Endometrial microvascular endothelial cells (primary cell): Measurements from ENCODE around the gene MME. TPM values are rescaled to one million over a fixed set of nuclear protein-coding genes. Genes with fewer than 3 reads are reported as not detected.
"Not testable (repeated sequence)": the region's sequence is repeated elsewhere in the genome, so short reads cannot be mapped to it uniquely, and the experiment has no call there.

Experiments used
- in situ Hi-C: cut with HindIII; loops from 2 replicates; pipeline ENCODE4 v1.10.0; 2017; ENCODE audit warnings: low sequenced_read_pairs, low pct_unique_long_range_greater_than_20kb; ENCODE audit errors: inconsistent ontology term
- total RNA-seq: library from RNA; depleted of rRNA; stranded (reverse); fragments of >200 nt; gene quantifications from one replicate; pipeline ENCODE4 v1.2.3, GENCODE V29; 2015; ENCODE audit errors: inconsistent ontology term

MME gene
- total RNA-seq, 1 donor from 2014 or later = 13.3 TPM

DNA sequence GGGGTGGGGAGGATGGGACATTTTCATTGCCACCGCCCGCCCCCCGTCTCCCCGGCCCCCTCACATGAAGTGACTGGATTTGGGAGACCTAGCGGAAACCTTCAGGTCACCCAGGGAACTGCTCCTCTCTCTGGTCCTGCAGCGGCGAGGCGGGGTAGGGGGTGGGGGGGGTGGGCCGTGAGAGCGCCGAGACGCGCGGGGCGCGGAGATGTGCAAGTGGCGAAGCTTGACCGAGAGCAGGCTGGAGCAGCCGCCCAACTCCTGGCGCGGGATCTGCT is 712 bp upstream of the MME start:
- in situ Hi-C loops = no loop called here

DNA sequence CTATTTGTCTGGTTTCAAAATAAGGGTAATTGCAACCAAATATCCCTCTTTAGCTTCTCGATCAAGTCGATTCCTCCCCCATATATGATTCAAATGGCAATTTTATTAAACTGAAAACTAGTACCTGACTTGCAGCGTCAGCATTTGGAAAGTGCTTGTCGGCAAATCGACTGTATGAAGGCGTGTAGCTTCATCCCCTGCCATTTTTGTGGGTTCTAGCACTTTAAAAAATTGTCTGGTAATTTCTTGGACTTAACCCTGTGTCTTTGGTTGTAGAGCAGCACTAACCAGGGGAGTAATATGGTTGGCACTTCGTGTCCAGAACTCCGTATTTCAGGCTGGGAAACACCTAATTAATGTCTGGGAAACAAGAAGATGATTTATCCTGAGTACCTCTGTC is 573 bp downstream of the MME start:
- in situ Hi-C loops = no loop called here

DNA sequence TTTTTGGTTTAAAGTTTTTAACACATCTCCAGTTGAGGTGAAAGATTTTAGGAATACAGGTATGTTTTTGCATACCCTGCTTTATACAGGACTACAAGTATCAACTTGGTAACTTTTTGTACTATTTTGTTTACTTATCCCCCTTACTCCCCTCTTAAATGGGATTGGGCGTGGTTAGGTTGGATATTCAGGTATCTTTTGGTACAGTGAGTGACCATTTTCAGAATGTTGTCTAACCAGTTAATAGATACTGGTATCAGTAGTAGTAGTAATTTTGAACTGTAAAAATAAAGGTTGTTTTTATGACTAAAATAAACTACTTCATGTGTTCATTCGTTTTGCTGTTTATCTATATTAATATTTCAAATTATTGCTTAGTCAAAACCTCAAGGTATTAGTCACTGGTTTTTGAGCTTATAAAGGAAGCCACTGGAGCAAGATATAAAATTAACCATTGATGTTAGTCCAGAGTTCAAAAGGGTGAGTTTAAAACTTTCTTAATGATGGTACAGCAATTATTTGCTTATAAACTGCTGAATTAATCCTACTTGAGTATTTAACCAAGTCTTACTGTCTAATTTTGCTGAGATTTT is 3.3 kb downstream of the MME start:
- in situ Hi-C loops = no loop called here

DNA sequence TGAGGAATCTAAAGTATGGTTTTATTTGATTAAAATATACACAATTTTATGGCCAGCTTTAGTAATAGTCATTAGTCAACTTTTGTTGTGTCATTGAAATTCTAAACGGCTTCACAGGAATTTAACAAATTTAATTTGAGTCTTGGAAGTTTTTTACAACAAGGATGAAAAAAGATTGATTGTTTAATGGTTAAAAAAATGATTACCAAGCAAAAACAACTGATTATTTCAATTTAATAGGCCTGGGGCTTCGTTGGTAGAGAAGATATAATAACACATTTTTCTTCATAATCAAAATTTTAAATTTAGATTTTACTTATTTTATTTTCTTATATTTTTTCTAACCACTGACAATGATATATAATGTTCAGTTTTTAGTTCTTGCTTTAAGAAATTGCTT is 4.4 kb downstream of the MME start:
- in situ Hi-C loops = no loop called here

DNA sequence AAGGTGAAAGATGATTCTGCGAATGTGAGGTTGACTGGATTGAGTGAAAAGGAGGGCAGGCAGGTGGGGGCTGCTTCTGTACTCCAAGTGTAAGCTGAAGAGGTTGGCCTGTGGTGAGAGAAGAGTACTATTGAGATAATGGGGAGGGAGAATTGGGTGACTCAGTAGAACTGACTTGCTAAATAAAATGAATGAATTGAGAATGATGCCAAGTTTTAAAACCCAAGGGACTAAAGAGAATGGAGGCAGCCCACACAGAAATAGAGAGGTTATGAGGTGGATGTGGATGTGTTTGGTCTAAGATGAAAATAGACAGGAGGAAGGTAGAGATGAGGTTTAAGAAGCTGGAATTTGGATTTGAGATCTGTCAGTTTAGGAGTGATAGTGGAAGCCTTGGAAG is 5.9 kb downstream of the MME start:
- in situ Hi-C loops = no loop called here

DNA sequence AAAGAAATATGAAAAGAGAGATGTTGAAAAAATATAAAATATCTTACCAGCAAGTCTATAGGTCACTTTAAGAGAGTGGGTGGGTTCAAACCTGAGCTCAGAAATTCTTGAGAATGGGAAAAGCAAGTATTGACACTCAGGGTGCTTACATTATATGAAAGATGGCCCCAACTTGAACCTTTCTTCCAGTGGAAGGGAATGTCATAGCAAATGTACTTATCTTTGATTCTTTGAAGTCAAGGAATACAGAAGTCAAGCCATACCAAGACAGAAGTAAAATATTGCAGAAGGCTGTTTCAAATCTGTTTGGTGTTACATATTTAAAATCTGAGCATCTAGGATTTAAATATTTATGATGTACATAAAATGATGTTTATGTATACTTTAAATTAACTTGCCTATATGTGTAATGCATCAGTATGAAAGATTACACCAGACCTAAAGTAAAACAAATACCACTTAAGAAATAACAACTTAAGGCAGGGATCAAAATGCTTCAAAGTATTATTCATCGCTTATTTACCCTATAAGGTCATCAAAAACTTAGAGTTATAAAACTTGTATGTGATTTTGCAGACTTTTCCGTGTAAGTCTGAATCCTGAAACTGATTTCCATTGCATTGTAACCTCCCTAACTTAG is 8.7 kb downstream of the MME start:
- in situ Hi-C loops = no loop called here

DNA sequence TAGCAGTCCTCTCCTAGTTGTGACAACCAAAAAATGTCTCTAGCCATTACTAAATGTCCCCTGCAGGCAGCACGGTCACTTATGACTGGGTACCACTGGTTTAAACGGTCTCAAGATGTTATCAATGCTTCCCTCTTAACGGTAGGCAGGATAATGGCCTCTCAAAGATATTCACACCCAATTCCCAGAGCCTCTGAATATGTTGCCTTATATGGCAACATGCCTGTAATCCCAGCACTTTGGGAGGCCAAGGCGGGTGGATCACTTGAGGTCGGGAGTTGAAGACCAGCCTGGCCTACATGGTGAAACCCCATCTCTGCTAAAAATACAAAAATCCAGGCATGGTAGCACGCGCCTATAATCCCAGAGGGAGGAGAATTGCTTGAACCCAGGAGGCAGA is 9.4 kb downstream of the MME start:
- in situ Hi-C loops = no loop called here

DNA sequence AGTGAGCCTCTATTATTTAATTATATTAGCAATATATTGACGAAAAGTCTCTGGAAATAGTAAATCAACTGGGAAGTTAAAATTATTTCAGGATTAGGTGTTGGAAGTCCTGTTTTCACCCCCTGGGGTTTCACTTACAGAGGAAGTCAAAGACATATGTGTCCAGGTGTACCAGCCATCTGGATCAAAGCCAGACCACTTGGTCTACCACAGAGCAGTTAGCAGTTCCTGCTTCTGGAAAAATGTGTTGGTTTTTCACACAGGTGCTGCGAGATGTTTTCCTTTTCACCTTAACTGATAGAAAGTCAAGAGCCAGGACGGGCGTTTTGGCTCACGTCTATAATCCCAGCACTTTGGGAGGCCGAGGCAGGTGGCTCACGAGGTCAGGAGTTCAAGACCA is 13.1 kb downstream of the MME start:
- in situ Hi-C loops = no loop called here

DNA sequence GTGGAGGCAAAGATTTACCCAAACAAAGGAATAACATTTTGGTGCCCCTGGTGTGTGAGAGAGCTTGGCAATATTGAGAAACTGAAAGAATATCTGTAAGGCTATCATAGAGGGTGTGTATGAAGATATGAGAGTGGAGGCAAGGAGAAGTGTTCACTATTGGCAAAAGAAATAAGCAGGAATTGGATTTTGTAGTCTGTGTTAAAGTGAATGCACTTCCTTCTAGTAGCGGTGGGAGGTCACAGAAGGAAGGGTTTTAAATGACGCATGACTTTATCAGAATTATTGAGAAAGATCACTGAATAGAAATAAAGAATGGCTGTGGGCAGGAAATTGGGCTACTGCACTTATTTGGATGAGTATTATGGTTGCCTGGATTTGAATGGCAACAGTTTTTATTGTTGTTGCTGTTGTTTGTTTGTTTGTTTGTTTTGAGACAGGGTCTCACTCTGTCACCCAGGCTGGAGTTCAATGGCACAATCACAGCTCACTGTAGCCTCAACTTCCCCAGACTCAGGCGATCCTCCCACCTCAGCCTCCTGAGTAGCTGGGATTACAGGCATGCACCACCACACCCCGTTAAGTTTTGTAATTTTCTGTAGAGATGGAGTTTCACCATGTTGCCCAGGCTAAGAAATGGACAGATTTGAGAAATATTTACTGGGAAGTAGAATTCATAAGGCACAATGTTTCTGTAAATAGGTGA is 16.3 kb downstream of the MME start:
- in situ Hi-C loops = no loop called here

DNA sequence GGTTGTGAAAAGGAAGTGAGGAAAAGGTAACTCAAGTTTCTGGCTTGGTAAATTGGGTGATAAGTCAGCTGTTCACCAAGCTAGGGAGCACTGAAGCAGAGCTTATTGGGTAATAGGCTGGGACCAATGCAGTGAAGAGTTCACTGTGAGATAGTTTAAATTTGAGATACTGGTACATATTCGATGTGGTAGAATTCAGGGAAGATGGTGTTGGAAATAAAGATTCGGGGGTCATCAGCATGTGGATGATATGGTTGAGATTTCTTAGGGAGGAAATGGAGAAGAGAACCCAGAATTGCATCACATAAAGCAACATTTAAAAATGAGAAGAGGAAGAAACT is 16.9 kb downstream of the MME start:
- in situ Hi-C loops = no loop called here

DNA sequence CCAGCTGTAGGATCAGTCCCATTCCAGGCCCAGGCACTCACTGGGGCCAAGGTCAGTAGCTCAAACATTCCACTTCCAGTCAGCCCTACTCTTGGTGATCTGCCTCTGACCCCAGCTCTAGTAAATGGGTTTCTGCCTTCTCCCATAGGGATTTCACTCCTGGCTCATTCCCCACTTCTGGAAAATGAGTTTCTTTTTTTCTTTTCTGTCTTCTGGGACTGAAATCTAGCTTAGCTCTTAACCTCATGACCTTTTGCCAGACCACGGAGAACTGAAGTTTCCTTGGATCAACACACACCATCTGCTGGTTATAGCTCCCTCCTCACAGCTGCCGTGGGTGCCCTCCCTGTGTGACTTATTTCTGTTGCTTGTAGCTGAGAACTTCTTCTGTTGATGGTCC is 21.3 kb downstream of the MME start:
- in situ Hi-C loops = no loop called here

DNA sequence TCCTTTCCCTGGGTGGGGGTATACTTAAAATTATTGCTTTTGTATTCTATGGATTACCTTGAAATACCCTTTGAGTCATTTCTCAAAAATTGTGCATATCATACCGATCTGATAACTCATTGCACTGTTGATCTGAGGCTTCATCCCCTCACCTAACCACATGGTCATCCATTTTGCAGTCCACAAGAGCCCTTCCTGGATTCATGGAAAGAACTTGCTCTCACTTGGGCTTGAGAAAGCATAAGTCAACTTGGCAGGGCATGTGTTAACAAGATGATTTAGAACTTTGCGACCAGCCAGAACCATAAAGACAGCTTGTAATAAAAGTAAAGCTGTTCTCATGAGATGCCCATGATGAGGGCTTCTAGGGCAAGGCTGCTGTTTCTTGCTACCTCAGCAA is 22.2 kb downstream of the MME start:
- in situ Hi-C loops = no loop called here

DNA sequence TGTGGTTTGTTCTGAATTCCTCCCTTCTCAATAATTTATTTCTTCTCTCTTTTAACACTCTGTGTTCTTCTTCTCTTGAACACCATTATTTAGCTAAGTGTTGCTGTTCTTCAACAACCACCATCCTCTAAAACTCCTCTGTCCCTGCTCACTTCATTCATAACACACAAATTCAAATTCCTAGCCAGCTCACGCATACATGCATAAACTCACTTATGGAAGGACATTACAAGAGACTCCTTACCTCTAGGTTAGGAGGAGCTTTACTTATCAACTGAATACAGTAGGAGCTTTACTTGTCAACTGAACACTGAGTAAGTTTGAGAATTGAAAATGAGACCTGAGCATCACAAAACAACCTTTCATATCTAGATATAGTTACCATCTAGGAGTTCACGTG is 23.6 kb downstream of the MME start:
- in situ Hi-C loops = no loop called here

DNA sequence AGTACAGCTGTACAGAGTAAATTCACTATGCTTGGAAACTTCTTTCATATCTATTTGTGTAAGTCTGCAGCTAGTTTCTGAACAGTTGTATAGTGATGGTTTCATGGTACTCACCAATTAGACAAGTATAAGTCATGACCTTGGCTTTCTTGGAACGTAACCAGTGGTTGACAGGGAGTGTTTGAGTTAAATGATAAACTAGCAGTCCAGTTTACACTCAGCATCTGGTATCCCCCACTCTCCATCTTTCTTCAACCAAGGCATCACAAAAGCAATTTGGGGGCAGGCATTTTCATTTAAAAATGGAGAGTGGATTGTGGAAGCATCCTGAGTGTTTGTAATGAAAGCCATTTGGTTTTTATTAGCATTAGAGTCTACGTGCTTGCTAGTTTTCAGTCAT is 26.0 kb downstream of the MME start:
- in situ Hi-C loops = no loop called here

DNA sequence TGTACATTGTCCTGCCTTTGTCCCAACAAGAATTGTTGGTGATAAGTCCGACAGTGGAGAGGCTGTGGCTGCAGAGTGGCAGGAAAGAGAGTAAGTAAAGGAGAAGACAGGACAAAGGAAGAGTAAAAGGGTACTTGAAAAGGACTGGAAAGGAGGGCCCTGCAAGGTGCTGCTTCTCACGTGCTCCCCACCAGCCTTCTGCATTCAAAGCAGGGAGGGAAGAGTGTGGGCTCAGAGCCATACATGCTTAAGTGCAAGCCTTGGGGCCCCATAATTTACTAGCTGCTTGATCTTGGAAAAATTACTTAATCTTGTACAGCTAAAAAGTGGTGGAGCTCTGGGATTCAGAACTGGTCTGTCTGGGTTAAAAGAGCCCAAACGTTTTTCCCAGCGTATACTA is 29.9 kb downstream of the MME start:
- in situ Hi-C loops = no loop called here

DNA sequence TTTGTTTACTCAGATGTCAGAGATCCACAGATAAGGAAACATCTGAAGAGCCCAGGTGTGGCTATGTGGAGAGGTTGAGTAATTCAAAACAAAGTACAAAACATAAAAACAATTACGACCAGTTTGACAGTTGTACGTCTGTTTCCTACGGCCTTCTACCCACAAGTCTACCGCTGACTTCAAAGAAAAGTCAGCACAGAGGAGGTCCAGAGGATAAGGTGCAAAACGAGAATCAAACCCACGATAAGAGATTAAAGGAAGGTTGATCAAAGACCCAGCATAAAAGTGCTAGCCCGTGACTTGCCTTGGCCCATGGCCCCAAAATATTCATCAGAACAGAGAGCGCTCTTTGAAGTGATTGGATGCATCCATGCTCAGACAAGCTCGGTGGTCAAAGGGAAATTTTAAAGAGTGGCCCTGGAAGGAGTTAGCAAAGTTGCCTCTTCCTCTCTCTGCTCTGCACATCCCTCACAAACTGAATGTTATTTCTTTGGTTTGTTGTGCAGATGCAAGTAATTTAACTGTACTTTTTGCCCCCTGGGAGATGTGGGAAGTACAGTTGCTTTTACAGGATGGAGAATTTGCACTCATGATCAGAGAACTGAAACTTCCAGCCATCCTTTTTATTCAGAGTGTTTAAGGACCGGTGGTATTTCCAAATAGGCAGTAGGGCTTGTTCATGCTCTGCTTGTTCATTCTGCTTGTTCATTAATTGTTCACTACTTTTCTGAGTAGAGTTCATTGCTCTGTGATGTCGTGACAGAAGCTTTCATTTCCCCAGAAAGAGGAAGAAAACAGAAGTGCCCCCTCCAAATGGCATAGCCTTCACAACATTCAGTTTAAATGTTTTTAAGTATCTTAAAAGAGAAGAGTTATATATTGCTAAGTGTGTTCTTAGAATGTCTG is 31.1 kb downstream of the MME start:
- in situ Hi-C loops = no loop called here

DNA sequence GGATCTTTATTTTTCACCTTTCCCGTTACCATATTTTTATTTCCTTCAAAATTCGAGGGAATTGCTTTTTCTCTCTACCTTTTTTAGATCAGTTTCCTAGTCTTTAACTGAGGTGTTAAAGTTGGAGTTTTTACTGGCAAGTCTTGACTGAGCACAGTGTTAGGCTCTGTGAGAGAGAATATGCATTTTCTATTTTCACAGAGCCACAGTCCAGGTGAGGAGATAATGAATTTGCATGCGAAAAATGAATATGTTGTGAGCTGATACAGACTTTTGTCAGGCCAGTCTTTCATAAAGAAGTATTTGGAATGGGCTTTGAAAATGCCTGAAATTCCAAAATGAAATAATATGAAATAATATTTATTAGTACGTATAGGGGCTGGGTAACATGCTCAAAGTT is 31.9 kb downstream of the MME start:
- in situ Hi-C loops = no loop called here

DNA sequence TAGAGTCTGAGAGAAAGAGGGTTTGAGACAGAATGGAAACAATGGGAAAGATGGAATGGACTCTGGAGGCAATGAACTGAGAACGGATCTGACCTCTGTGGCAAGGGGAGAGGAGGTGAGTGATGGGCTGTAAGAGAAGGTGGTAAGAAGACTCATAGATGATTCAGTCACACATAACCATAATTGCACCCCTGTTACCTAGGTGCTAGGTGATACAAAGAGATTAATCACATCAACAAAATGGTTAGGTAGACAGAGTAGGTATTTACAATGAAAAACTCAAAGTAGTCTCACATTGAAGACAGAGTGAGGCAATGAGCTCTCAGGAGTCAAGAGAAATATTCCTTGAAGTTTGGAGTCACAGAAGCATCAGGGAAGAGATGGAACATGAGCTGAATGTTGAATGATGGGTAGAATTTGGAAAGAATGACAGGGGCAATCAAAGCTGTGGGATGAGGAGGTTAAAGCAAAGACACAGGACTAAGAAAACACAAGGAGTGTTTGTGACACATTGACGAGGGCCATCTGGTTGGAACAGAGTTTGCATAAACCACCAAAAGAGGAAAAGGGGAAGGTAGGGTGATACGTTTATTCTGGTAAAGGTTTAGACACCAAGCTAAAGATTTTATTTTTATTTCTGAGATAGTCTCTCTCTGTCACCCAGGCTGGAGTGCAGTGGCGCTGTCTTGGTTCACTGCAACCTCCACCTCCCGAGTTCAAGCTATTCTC is 32.7 kb downstream of the MME start:
- in situ Hi-C loops = no loop called here

DNA sequence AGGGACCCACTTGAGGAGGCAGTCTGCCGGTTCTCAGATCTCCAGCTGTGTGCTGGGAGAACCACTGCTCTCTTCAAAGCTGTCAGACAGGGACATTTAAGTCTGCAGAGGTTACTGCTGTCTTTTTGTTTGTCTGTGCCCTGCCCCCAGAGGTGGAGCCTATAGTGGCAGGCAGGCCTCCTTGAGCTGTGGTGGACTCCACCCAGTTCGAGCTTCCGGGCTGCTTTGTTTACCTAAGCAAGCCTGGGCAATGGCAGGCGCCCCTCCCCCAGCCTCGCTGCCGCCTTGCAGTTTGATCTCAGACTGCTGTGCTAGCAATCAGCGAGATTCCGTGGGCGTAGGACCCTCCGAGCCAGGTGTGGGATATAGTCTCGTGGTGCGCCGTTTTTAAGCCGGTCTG is 44.6 kb downstream of the MME start:
- in situ Hi-C loops = not testable (repeated sequence)
